GM10248 (cell line): ENCODE results near the gene PNMT.

Experiments used
- CTCF ChIA-PET: fragments of 300-600 bp; sonication (Branson Sonifier 250); formaldehyde crosslinking; extraction: SDS; loops from one replicate; lab custom pipeline; 2021; ENCODE audit warnings: antibody characterized with exemption; lab: Yijun Ruan, JAX
- POLR2A ChIA-PET: fragments of 350-650 bp; sonication (Branson Sonifier 250); formaldehyde crosslinking; extraction: SDS; loops from one replicate; lab custom pipeline; 2020; ENCODE audit warnings: antibody characterized with exemption; lab: Yijun Ruan, JAX
- DNase-seq: peaks from one replicate; pipeline ENCODE4 v3.0.0; 2012; ENCODE audit errors: extremely low spot score
- CTCF ChIP-seq: IDR thresholded peaks from 2 replicates; pipeline ENCODE4 v1.5.1; 2012; ENCODE audit warnings: mild to moderate bottlenecking, low read depth; ENCODE audit errors: extremely low read depth, missing control alignments, control extremely low read depth

PNMT gene

GRCh38 chr17:39699818-39700147 is 31.5 kb downstream of the PNMT start, which contains the start of gene ERBB2:
Gene ERBB2, plus strand, starts transcription at chr17:39700064. Its CDS starts 175 bp downstream, at chr17:39700239.
- no peak for TF ChIP-seq CTCF
- POLR2A ChIA-PET: no interaction called here
- DNase-seq: no peak
- CTCF ChIA-PET: interaction anchor here (1.7 kb wide), 1 partner anchor 30 kb away, joined by 5 read pairs; the partner anchor contains the start of gene MIEN1

- TF ChIP-seq CTCF: no peak
- CTCF ChIA-PET: interaction anchor here (1.7 kb wide), 1 partner anchor 30 kb away, joined by 5 read pairs; the partner anchor contains the start of gene MIEN1
- peak; percentile 29 for DNase-seq
- POLR2A ChIA-PET: interaction anchor here (0.5 to 1.3 kb wide), 2 partner anchors 13 to 16 kb away, joined by 3 read pairs; partner anchors contain the start of gene PGAP3
Measured at GRCh38 chr17:39700148-39700987, 32.1 kb downstream of the PNMT start.

GRCh38 chr17:39701012-39701783 is 32.9 kb downstream of the PNMT start:
- ChIA-PET POLR2A (interaction anchor here (1.3 kb wide), 1 partner anchor 13 kb away, joined by 3 read pairs; the partner anchor contains the start of gene PGAP3), CTCF (interaction anchor here (1.3 to 3.4 kb wide), 3 partner anchors 13 to 80 kb away, joined by 3 to 13 read pairs (median 3); partner anchors contain the start of gene PGAP3)
- DNase-seq: no peak
- TF ChIP-seq CTCF: no peak

- TF ChIP-seq CTCF: no peak
- CTCF ChIA-PET: interaction anchor here (1.3 to 3.4 kb wide), 3 partner anchors 14 to 81 kb away, joined by 3 to 13 read pairs (median 3); partner anchors contain the start of gene PGAP3
- no peak for DNase-seq
- POLR2A ChIA-PET: no interaction called here
Measured at GRCh38 chr17:39701784-39702422, 33.6 kb downstream of the PNMT start.

GRCh38 chr17:39702901-39703893 is 34.9 kb downstream of the PNMT start:
- ChIA-PET CTCF (interaction anchor here (0.8 to 3.4 kb wide), 7 partner anchors 9 to 83 kb away, joined by 3 to 13 read pairs (median 4); partner anchors contain the start of genes MIEN1 and PNMT), POLR2A (no interaction called here)
- no peak for TF ChIP-seq CTCF
- peak; percentile 76 for DNase-seq
